Brain pericyte (primary cell): ENCODE data around the gene CYRIA.
A peak's percentile ranks its signal among the peaks of the same experiment; 100 is the strongest.

Experiments
- DNase-seq: peaks from one replicate; pipeline ENCODE4 v3.0.0-alpha.2; 2012; ENCODE audit warnings: low read depth, low spot score

CYRIA gene

DNA sequence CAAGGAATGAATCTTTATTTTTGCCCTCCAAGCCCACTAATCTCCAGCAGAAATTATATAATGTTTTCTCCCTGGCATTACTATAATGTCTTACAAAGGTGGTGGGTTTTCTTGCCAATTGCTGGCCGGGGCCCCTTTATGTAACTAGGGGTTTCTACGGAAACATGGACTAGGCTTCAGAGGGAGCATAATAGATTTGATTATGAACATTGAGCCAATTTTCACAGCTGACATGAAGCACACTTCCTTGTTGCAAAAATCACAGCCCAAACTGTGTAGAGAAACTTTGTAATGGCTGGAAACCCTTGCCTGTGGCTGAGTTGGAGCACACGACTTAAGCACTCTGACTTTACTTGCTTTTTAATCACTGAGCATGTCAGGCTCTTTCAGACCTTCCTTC is 3.8 kb upstream of the CYRIA start:
- DNase-seq, result no peak

DNA sequence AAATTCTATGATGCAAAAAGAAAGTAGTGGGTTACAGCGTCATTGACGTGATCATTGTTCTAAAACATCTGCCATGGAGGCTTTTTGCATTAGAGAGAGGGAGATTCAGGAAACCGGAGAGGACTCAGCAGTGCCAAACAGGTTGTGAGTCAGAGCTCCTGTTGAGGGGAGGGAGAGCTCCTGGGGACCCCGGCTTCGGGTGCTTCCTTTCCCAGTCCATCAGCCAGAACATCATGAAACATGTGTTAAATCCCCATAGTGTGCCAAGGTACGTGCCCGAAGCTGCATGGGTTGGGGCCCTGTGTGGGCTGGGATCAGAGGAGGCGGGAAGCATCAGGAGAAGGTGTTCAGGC is 791 bp upstream of the CYRIA start:
- peak; percentile 55 for DNase-seq

DNA sequence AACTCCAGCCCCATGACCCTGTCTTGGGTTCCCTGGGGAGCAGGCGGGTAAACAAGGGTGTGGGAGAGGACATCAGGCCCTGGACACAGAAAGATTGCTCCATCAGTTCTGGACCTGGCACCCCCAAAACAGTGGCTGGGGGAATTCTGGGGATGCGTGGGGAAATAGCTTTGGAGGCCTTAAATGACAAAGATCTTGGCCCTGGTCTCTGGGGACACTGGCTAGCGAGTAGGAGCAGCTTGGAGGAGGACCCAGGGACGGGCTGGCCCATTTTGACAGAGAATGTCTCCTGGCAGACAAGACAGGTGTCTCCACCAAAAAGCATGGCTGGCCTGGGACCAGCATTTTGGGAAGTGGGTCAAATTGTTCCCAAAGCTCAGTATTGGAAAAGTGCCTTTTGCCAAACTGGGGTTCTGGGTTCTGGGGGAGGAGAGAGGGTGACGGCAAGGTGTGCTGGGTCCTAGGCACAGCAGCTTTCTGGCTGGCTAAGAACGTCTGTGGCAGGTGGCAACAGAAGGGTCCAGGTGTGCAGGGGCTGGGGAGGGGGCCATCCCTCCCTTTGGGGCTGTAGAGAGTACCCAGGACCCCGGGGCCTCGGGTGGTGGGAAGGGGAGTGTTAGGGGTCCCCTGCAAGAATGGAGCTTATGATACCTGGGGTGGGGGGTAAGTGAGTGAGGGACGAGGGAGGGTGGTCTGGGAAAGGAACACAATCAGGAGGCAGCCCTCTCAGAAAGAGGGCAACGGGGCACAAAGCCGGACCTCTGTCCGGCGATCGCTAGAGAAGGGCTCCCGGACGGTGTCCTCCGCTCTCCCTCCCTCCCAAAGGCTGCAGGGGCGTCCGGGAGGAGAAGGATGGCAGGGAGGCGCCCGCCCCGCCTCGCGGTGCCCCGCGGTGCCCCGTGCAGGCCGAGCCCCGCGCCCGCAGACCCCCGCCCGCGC is 556 bp downstream of the CYRIA start:
- DNase-seq, result no peak

DNA sequence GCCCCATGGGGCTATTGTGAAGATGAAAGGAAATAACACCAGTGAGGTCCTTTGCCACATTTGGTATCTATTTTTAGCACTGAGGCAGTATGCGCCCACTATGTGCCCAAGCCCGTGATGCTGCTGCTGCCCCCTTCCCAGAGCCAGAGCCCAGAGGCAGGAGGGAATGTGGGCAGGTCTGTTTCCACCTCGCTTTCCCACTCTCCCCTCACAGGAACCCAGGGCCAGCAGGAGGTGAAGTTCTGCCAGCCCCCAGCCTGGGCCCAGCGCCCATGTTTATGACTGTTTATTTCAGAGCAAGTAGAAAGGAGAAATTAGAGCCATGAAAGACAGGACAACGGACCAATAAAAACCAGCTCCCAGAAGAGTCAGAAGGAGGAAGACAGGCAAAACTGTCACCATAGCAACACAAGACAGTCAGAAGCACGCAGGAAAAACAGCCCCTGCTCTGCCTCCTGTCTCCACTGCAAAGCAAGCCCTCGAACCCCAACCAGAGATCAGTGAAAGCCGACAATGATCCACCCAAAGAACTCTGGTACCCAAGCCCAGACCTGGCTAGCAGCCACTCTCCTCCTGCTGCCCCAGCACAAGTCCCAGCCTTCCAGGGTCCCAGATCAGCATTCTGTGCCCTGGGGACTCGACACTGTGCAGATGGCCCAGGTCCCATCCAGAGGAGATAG is 1.4 kb downstream of the CYRIA start:
- peak; percentile 66 for DNase-seq

DNA sequence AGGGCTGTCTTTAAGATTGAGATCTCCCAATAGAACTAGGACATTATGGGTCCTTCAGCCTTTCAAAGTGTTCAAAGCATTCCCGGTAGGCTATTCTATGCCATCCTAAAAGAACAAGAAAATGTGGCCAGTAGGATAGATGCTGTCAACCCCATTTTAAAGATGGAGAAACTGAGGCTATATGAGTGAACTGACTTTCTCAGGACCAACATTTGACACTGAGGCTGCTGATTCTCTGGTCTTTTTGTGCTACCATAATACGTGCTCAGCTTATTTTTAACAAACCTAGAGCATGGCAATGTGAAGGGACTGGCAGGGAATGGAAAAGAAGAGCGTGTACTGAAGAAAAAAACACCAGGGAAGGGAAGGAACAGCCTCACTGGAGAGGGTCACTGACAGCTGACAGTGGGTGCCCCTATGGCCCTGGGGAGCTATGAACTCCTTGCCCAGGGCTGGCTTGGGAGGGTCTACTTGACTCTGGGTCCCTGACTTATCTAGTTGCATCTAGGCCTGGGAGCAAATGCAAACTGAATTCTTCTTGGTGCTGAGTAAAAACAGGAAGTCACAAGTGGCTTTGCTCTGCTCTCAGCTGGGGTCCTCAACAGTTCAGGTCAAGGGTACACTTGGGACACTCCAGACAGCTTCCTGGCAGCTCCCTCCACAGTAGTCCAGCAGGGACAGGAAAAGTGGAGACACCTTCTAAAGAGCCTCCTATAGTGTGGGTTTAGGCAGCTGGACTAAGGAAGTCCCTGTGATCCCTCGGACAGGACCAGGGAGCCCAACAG is 2.3 kb downstream of the CYRIA start:
- DNase-seq, result no peak

DNA sequence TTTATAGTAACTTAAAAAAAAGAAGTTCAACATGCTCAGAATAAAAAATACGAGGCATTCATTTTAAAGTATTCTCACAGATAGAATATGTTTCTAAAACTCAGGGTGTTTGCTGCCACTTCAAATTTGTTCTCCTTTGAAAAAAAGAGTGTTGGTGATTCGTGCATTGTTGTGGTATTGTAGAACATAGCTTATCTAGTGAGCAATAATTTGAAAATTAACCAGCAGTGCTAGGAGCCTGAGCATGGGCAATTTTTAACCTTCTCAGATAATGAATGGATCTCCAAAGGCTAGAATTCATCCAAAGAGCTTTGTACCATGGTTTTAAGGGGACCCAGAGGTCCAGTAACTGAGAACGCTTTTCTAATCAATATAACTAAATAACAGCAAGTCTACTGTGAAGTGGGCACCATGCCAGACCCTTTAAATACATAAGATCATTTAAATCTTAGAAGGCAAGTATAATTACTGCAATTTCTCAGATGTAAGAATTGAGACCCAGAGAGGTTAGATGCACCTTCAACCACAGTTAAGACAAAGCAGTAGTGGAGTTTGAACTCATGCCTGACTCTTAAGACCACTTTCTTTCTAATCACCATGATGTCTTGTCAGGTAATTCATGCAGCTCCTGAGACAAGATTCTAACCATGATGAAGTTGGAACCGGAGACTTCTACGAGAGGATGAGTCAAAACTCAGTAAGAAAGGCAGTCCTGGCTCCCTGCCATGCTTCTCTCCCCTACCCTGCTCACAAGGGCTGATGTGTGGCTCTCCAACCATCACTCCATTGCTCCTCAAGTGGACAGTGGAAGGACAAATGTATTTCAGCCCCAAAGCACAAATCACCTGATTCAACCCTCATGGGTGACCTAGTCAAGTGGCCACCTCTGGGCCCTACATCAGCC is 3.4 kb downstream of the CYRIA start:
- no peak for DNase-seq

DNA sequence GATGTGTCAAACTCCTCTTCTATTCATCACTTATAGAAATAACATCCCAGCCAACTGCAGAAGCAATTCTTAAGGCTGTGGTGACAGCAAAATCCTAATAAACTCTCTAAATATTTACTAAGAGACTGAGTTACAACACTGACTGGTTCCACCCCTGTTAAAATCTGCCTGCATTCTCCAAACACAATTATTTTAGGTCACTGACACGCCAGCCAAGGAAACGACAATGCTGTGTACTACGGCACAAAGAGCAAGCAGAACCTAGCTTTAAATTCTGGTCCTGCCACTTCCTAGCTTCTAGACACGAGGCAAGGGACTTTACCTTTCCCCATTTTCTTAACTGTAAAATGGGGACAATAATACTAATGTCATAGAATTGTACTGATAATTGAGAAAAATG is 4.1 kb downstream of the CYRIA start:
- DNase-seq, result no peak

DNA sequence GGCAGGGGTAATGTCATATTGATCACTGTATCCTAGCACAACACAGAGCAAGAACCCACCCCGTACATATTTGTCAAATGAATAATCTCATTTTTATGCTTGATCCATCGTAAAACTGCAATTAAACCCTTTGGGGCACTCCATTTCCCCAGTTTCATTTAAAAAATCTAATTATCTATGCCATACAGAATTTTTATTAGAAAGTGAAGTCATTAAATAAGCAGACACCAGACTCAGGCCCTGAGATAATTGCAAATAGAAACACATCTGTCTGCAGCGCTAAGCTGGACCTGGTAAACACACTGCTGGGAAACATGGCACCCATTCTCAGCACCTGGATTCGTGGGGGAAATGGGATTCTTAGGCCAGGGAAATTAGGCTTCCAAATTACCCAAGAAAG is 5.1 kb downstream of the CYRIA start:
- no peak for DNase-seq

DNA sequence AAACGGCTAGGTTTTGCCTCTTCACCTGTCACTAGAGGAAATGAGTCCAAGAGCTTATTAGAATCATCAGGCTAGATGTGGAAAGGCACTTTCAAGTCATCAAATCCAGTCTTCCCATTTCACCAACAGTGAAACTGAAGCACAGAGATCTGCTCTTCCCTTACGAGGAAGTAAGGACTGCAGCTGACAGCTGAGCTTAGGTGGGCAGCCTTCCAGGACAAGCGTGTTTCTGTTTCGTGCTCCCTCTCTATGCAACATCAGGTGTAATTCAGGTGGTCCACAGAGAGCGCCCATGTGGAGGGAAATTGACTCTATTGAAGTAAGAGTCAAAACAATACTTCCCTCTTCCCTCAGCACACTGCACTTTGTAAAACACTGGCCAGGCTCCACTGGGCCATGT is 5.5 kb downstream of the CYRIA start:
- DNase-seq, result no peak

DNA sequence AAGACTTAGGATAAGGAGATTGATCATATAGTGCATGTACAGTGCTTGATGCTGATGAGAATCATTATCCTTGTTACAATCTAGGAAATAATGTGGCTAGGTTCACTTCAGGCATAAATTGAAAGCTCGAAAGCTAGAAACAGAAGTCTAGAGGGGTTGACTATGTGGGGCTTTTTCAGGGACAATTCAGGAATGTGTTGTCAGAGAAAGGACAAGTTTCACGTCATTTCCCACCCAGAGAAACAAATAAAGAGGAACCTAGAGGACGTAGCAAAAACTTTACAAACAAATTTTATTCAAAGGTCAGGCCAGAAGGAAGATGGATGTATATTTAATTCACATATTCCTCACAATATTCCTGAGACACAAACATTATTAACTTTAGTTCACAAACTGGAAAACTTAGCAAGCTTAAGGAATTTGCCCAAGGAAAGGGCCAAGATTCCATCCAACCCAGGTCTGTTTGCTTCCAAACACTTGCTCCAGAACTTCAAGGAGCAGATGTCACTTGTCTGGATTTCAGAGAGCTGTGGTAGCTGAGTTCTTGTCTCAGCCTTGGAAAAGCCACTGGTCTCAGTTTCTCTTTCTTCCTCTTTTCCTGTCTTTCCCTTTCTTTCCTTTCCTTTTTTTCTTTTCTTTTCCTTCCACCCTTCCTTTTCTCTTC is 7.4 kb downstream of the CYRIA start:
- DNase-seq, result no peak

DNA sequence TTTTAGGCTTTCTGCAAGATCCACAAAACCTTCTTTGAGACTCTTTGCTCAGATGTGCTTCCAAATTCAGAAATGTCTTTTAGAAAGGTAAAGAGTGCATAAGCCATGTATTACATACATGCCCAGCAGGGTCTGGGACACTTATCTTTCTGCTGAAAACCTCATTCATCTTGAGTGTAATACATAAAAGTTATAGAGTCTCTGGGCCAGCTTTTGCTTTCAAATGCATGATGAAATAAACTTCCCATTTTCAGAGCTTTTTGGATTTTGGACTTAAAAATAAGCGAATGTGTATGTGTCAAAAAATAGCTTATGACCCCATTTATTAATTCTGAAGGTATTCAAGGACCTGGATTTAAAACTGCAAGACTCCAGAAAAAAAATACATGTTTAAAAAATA is 8.0 kb downstream of the CYRIA start:
- no peak for DNase-seq

DNA sequence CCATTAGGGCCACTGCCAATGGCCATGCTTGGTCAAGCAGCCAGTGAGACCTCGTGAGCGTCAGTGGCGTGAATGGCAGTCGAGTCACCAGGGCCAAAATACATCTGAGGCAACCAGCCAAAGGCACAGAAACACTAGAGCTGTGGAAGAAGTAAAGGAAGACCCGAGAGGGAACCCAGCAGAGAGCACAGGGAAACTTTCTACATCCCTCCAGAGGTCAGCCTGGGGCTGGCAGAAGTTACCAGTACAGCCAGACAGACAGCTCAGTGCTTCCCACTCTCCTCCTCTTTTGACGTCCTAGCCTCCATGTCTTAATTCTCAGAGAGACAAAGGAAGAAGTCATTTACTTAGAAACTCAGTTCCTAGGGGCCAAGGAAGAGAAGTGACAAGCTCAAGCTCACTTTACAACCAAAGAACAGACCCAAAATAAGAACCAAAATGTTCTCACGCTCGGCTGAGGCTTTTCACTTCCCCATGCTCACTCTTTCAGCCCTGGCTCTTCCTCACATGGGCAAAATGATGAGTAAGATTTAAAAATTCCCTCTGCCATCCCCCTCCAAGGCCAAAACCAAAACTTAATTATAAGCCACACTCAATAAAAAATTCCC is 8.7 kb downstream of the CYRIA start:
- no peak for DNase-seq

DNA sequence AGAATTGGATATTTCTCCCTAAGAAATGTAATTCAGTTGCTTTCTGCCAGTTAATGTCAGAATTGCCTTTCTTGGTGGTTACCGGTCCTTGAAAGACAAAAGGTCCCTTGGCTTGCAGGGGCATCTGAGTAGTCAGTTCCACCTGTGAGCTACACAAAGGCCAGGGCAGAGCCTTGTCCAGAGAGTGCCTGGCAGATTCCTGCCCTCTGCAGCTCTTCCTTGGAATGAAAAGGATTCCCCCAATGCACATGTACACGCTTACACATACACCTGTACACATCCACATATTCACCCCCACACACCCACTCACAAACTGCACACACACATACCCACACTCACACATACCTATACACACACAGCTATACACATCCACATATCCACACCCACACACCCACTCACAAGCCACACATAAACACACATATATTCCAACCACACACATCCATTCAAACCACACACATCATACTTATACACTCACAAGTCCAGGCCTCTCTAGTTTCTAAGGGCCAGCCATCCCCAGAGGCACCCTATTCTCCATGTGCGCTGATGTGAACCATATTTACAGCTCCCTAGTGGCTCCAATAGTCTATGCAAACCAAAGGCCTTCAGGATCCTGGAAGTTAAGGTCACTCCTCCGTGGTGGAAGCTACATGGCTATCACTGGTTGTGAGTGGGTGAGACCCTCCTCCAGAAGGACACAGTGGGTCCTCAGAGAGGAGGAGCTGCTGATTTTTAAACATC is 9.6 kb downstream of the CYRIA start:
- DNase-seq, result no peak

DNA sequence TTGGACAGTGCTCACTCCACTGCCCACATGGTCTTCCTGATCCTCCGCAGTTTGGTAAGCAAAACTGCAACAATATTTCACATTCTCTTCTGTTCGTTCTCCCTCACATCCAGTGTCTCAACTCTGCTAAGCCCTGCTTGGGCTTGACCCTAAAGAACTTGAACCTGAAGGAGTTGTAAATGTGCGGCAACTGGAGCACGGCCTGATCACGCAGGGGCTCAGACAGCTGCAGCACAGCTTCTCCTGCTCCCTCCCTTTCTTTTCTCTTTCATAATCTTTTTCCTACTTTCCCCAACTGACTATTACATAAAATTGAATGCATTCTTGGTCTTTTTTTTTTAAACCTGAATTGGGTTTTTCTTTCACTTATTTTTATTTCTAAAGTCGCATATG is 10.2 kb downstream of the CYRIA start:
- DNase-seq, result no peak

DNA sequence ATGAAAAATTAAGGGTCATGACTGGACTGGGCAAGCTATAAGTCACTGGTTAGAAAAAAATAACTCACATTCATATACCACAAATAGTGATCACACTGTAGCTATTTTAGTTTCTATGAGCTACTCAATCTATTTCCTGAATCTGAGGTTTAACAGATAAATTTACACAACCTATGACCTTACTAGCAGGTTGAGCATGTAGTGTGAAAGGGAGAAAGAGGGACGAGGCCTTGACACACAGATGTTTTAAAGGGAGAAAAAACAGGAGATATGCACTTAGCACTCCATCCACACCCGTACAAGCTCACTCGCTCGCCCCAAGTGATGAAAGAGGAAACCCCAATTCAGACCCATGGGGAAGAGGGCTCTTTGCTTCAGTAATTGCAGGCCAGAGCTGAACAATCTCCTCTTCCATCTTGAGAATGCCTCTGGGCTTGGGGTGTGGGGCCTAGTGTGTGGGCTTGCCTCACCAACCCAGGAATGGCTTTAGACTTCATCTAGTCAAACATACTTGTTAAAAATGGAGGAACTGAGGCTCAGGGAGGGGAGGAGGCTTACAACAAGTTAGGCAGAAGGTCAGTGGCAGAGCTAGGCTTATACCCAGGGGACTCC is 10.7 kb downstream of the CYRIA start:
- no peak for DNase-seq

DNA sequence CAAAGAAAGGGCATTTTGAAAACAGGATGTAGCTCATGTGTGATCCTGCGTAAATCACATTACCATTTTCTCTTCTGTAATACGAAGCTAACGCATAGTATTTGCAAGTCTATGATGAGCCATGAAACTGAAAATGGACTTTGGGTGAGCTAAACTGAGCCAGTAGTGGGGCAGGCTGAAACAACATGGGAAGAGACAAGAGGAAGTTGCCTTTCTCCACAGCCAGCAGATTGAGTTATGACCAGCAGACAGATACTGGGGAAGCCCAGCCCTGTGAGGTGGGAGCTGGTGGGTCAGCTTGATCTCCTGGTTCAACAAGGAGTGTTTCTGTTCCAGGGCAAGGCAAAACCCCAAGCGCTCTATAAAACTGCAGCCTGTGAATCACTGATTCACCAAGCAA is 11.8 kb downstream of the CYRIA start:
- DNase-seq, result no peak

DNA sequence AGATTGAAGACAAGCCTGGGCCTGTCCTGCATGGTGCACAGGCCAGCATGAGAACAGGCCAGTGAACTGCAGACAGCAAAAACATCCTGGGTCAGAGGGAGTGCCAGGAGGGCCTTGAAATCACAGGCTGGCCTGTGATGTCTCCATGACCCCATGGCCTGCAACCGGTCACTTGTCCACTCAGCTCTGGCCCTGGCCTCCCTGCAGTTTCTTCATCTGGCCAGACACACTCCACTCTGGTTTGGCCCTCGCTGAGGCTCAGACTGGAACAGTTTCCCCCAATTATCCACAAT is 12.6 kb downstream of the CYRIA start:
- no peak for DNase-seq

DNA sequence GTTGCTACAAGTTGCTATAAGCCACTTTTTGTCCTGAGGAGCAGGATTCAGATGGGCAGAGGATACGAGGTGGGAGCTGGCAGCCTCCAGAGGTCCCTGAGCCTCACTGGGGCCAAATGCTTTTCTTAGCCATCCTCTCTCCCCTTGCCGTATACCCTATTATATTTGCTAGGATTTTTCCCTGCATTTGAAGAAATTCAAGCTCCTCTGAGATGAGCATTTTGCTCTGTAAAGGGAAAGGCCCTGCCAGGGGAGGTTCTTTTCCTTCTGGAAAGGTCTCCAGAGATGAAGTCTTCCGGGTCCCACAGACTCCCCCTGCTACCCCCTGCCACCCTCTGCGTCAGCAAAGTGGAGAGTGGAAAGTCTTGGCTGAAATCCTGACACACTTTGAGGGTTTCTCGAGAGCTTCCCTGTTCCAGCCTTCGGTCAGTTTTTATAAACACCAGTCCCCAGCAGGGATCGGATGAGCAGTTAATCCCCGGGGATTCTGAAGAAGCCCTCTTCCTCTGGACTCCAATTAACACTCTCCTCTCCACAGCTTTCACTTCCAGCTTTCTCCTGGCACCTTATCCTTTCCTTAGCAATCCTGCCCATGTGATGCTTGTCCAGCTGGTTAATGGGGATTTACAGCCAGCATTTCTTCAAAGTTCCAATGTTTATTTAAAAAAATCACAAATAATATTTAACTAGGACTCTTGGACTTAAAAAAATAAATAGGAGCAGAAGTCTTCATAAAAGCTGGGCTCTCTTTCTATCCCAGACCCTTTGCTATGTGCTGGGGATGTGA is 13.1 kb downstream of the CYRIA start:
- DNase-seq, result peak; percentile 85
